WTC11 (cell line): ENCODE data around the gene PLCD1. TPM values are rescaled to one million over a fixed set of nuclear protein-coding genes. Genes with fewer than 3 reads are reported as not detected.

Source experiments
- ATAC-seq: fragments of 200-7000 bp; cut with Tn5 transposase; 2 replicates; pipeline ENCODE4 v1.10.0; 2021; ENCODE audit warnings: mild to moderate bottlenecking, moderate library complexity
- CTCF ChIA-PET: fragments of 300-600 bp; sonication (Branson Sonifier 250); formaldehyde crosslinking; loops from one replicate; lab custom pipeline; 2021; ENCODE audit warnings: antibody characterized with exemption; lab: Charles Lee
- POLR2A ChIA-PET: fragments of 350-600 bp; sonication (Branson Sonifier 250); formaldehyde crosslinking; loops from one replicate; lab custom pipeline; 2021; ENCODE audit warnings: antibody characterized with exemption; lab: Charles Lee
- DNase-seq: peaks from one replicate; pipeline ENCODE4 v3.0.0; 2021; ENCODE audit warnings: low spot score
- H3K27ac Mint-ChIP-seq: 2 replicates; pipeline ENCODE4 v1.8.0; 2021; ENCODE audit warnings: mixed read lengths
- H3K27me3 Mint-ChIP-seq: 2 replicates; pipeline ENCODE4 v1.8.0; 2021; ENCODE audit warnings: low read depth, mild to moderate bottlenecking, moderate library complexity, mixed read lengths
- H3K36me3 Mint-ChIP-seq: 2 replicates; pipeline ENCODE4 v1.8.0; 2021; ENCODE audit warnings: mixed read lengths
- H3K4me1 Mint-ChIP-seq: 2 replicates; pipeline ENCODE4 v1.8.0; 2022; ENCODE audit warnings: mixed read lengths
- H3K4me3 Mint-ChIP-seq: 2 replicates; pipeline ENCODE4 v1.8.0; 2021; ENCODE audit warnings: mild to moderate bottlenecking, moderate library complexity, mixed read lengths
- H3K9me3 Mint-ChIP-seq: 2 replicates; pipeline ENCODE4 v1.8.0; 2021; ENCODE audit warnings: mixed read lengths
- CBFB ChIP-seq: sonication (generic); formaldehyde crosslinking; IDR thresholded peaks from 2 replicates; pipeline ENCODE4 v1.8.1; 2022; ENCODE audit warnings: mild to moderate bottlenecking, low read depth, missing genetic modification reagents
- CREM ChIP-seq: sonication (generic); formaldehyde crosslinking; IDR thresholded peaks from 2 replicates; pipeline ENCODE4 v1.8.1; 2022; ENCODE audit warnings: mild to moderate bottlenecking, missing genetic modification reagents, moderate library complexity
- E2F4 ChIP-seq: sonication (generic); formaldehyde crosslinking; IDR thresholded peaks from 2 replicates; pipeline ENCODE4 v1.8.1; 2022; ENCODE audit warnings: low read depth, mild to moderate bottlenecking, moderate library complexity, missing genetic modification reagents, borderline replicate concordance
- ELF4 ChIP-seq: sonication (generic); formaldehyde crosslinking; IDR thresholded peaks from 2 replicates; pipeline ENCODE4 v1.8.1; 2022; ENCODE audit warnings: low read depth, mild to moderate bottlenecking, moderate library complexity, missing genetic modification reagents
- ETV6 ChIP-seq: sonication (generic); formaldehyde crosslinking; IDR thresholded peaks from 2 replicates; pipeline ENCODE4 v1.8.1; 2022; ENCODE audit warnings: mild to moderate bottlenecking, missing genetic modification reagents
- FOXK1 ChIP-seq: sonication (generic); formaldehyde crosslinking; IDR thresholded peaks from 2 replicates; pipeline ENCODE4 v1.8.0; 2022; ENCODE audit warnings: mild to moderate bottlenecking, moderate library complexity, missing genetic modification reagents
- HMGA2 ChIP-seq: fragments of 250-450 bp; sonication (Bioruptor Pico); IDR thresholded peaks from 2 replicates; pipeline ENCODE4 v1.4.0; 2021; ENCODE audit warnings: mild to moderate bottlenecking, moderate library complexity
- NR3C1 ChIP-seq: sonication (generic); formaldehyde crosslinking; conservative IDR thresholded peaks from 2 replicates; pipeline ENCODE4 v1.8.1; 2023; ENCODE audit warnings: low read depth, mild to moderate bottlenecking, missing genetic modification reagents
- PREB ChIP-seq: sonication (generic); formaldehyde crosslinking; IDR thresholded peaks from 2 replicates; pipeline ENCODE4 v1.8.1; 2022; ENCODE audit warnings: mild to moderate bottlenecking, missing genetic modification reagents, moderate library complexity, borderline replicate concordance
- RELA ChIP-seq: sonication (generic); formaldehyde crosslinking; IDR thresholded peaks from 2 replicates; pipeline ENCODE4 v1.8.1; 2022; ENCODE audit warnings: missing genetic modification reagents, mild to moderate bottlenecking, borderline replicate concordance
- SP1 ChIP-seq: sonication (generic); formaldehyde crosslinking; conservative IDR thresholded peaks from 2 replicates; pipeline ENCODE4 v1.8.1; 2022; ENCODE audit warnings: missing genetic modification reagents
- ZNF138 ChIP-seq: sonication (generic); formaldehyde crosslinking; conservative IDR thresholded peaks from 2 replicates; pipeline ENCODE4 v1.8.1; 2022; ENCODE audit warnings: mild to moderate bottlenecking, moderate library complexity, missing genetic modification reagents
- ZNF263 ChIP-seq: sonication (generic); formaldehyde crosslinking; IDR thresholded peaks from 2 replicates; pipeline ENCODE4 v1.8.1; 2022; ENCODE audit warnings: low read depth, mild to moderate bottlenecking, moderate library complexity, missing genetic modification reagents
- ZNF423 ChIP-seq: fragments of 250-450 bp; sonication (Bioruptor Pico); IDR thresholded peaks from 2 replicates; pipeline ENCODE4 v2.1.2; 2022; ENCODE audit warnings: mild to moderate bottlenecking, moderate library complexity
- ZNF671 ChIP-seq: fragments of 250-450 bp; sonication (Bioruptor Pico); IDR thresholded peaks from 2 replicates; pipeline ENCODE4 v1.8.0; 2021; ENCODE audit warnings: mild to moderate bottlenecking
- ZSCAN18 ChIP-seq: fragments of 250-450 bp; sonication (Bioruptor Pico); IDR thresholded peaks from 2 replicates; pipeline ENCODE4 v2.1.2; 2022; ENCODE audit warnings: mild to moderate bottlenecking, moderate library complexity
- total RNA-seq: library from RNA; stranded (reverse); gene quantifications from 3 replicates; pipeline ENCODE4 v1.2.3, GENCODE V29; 2021

The PLCD1 gene
- total RNA-seq, 1 experiment from 2014 or later = 29.9 TPM

- ChIA-PET CTCF (interaction anchor here (0.6 to 1.5 kb wide), 3 partner anchors 18 to 587 kb away, joined by 3 to 6 read pairs (median 3); no protein-coding TSS in a partner anchor), POLR2A (no interaction called here)
- TF ChIP-seq SP1 (CRISPR knock-in tag) (no peak), PREB (CRISPR knock-in tag) (no peak), HMGA2 (CRISPR knock-in tag) (no peak), NR3C1 (CRISPR knock-in tag) (no peak), ZNF263 (CRISPR knock-in tag) (no peak), ZNF138 (CRISPR knock-in tag) (no peak), ELF4 (CRISPR knock-in tag) (no peak), FOXK1 (no peak)
- peaks cover 2% of the 10 kb centered on the region; the same call in 1 of the 2 replicates for H3K36me3 Mint-ChIP-seq
- H3K27me3 Mint-ChIP-seq = peaks cover 14% of the 10 kb centered on the region
- no peak for ATAC-seq
- H3K4me3 Mint-ChIP-seq = no peak overlapping the region
- H3K27ac Mint-ChIP-seq = no peak overlapping the region
- no peaks in the 10 kb centered on the region for H3K9me3 Mint-ChIP-seq
- H3K4me1 Mint-ChIP-seq = peaks cover 26% of the 10 kb centered on the region
- no peak for DNase-seq
These were observed 37.6 kb downstream of the PLCD1 start for GRCh38 chr3:37991823-37992222.

- peaks cover 26% of the 10 kb centered on the region for H3K4me1 Mint-ChIP-seq
- CTCF ChIA-PET = interaction anchor here (1.1 to 1.3 kb wide), 2 partner anchors 12 to 24 kb away, joined by 3 to 5 read pairs; no protein-coding TSS in a partner anchor
- POLR2A ChIA-PET = no interaction called here
- TF ChIP-seq CREM (CRISPR knock-in tag) (no peak), ETV6 (no peak), ZSCAN18 (CRISPR knock-in tag) (no peak), E2F4 (CRISPR knock-in tag) (no peak)
- no peak overlapping the region for H3K27ac Mint-ChIP-seq
- no peaks in the 10 kb centered on the region for H3K9me3 Mint-ChIP-seq
- H3K4me3 Mint-ChIP-seq = peak overlapping the region; percentile 41; the same call in 1 of the 2 replicates
- ATAC-seq (peak; percentile 7), DNase-seq (no peak)
- H3K36me3 Mint-ChIP-seq = no peaks in the 10 kb centered on the region; the same call in 1 of the 2 replicates
- H3K27me3 Mint-ChIP-seq = peaks cover 14% of the 10 kb centered on the region
These were observed 38.3 kb downstream of the PLCD1 start for GRCh38 chr3:37991109-37991508.

GRCh38 chr3:37990527-37990926 is 38.9 kb downstream of the PLCD1 start, which contains the start of gene VILL:
TSS of gene VILL (plus strand) at chr3:37990786. CDS start at chr3:37993673, 2,887 bp downstream.
- 0 out of 2 replicates have a peak, but pooled peaks have one; percentile 3 for ATAC-seq
- ChIA-PET POLR2A (no interaction called here), CTCF (interaction anchor here (1.1 to 1.5 kb wide), 3 partner anchors 13 to 23 kb away, joined by 3 to 9 read pairs (median 5); no protein-coding TSS in a partner anchor)
- TF ChIP-seq ZNF671 (CRISPR knock-in tag) = no peak
- no peak for TF ChIP-seq ZNF423
- TF ChIP-seq ETV6 = no peak
- TF ChIP-seq CBFB (CRISPR knock-in tag) = no peak
- no peak for TF ChIP-seq RELA (CRISPR knock-in tag)
- Mint-ChIP-seq H3K27me3 (peaks cover 14% of the 10 kb centered on the region), H3K27ac (no peak within 1 kb of the TSS), H3K9me3 (no peaks in the 10 kb centered on the region), H3K4me1 (peaks cover 26% of the 10 kb centered on the region), H3K36me3 (no peaks in the 10 kb centered on the region; the same call in 1 of the 2 replicates), H3K4me3 (peak within 1 kb of the TSS; percentile 41; the same call in 1 of the 2 replicates)
- DNase-seq = no peak
